ENCODE data around the gene FBXL7. TPM values are rescaled to one million over a fixed set of nuclear protein-coding genes. Genes with fewer than 3 reads are reported as not detected.

Gene FBXL7
- total RNA-seq, 4 donors from 2014 or later, result 9.5 to 25.2 (median 16.0) TPM

DNA sequence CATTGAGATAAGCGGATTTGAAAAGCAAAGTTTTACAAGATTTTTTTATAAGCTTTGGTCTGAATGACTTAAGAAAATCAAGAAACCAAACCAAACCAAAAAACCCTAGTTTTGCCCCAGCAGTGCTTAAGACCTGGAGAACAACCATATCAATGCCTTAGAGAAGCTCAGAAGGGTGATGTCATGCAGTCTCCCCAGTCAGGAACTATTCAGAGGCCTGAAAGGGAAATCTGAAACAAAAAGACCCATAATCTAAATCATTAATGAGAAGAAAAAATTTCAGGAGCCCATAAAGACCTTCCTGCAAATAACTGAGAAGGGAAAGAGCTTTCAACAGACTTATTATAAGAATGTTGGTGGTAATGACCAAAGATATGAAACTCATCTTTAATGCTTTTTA, 399.5 kb downstream of the FBXL7 start:
- TF ChIP-seq, protein P1, sequence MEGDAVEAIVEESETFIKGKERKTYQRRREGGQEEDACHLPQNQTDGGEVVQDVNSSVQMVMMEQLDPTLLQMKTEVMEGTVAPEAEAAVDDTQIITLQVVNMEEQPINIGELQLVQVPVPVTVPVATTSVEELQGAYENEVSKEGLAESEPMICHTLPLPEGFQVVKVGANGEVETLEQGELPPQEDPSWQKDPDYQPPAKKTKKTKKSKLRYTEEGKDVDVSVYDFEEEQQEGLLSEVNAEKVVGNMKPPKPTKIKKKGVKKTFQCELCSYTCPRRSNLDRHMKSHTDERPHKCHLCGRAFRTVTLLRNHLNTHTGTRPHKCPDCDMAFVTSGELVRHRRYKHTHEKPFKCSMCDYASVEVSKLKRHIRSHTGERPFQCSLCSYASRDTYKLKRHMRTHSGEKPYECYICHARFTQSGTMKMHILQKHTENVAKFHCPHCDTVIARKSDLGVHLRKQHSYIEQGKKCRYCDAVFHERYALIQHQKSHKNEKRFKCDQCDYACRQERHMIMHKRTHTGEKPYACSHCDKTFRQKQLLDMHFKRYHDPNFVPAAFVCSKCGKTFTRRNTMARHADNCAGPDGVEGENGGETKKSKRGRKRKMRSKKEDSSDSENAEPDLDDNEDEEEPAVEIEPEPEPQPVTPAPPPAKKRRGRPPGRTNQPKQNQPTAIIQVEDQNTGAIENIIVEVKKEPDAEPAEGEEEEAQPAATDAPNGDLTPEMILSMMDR (IDR thresholded peaks at IDR 0.05; ENCODE audit: low read depth), result no peak

- TF ChIP-seq, protein P1 (IDR thresholded peaks at IDR 0.05; ENCODE audit: low read depth), result no peak
These were observed 401.2 kb downstream of the FBXL7 start for GRCh38 chr5:15901151-15901550.

- TF ChIP-seq, protein P1 (IDR thresholded peaks at IDR 0.05; ENCODE audit: low read depth), result no peak
These were observed 402.1 kb downstream of the FBXL7 start for GRCh38 chr5:15902066-15902465.

DNA sequence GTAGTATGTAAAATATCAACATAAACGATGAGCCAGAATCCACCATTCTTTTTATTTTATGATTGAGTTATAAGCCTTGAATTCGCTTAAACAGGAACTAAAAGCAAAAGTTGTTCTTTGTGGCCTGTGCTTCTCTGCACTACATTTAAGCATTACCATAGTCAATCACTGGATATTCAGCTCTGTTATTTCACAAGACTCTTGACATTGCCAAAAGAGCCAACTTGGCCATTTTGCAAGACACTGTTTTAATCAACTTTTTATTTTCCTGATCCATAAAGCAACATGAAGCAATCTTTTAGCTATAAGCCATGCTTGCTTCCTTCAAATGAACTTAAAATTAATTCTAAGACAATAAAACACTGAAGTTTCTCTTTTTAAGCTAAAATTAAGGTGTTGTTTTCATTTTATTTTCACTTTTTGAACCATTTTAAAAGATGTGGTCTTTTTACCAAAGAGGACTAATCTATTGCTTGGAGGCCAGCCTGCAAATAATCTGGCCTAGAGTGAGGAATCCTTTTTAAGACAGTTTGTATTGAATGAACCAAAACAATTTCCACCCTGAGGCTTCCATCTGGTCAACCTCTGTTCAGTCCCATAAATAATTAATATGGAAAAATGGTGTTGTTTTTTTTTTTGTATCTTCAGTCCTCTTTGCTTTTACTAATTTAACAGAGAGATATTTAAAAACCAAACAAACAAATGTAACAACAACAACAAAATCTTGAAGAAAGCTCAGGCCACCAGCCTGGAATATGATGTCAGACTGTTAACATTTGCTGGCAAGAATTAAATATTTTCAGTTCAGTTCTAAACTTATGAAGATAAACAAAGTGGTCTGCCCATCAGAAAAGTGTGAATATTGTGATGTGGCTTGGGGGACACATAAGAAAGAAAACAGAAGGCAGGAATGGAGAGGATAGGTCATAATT, 405.2 kb downstream of the FBXL7 start:
- TF ChIP-seq, protein P1 (IDR thresholded peaks at IDR 0.05; ENCODE audit: low read depth), result no peak

GRCh38 chr5:15914638-15915037, 414.7 kb downstream of the FBXL7 start:
- TF ChIP-seq, protein P1 (IDR thresholded peaks at IDR 0.05; ENCODE audit: low read depth), result no peak

DNA sequence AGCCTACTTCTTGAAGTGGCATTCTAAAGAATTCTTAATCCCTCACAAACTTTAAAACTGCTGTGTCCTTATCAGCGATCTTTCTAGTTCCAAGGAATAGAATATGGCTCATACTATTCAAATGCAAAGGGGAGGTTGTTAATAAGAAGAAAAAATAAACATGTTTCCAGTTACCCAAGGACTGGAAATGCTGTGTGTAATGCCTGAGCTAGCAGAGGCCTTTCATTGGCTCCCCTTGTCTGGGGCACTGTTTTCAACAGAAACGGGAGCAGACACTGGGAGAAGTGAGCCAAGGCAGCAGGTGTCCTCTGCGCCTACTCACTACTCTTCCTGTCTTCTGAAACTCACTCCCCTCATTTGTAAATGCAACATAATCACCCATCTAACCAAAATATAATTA, 426.6 kb downstream of the FBXL7 start:
- TF ChIP-seq, protein P1 (IDR thresholded peaks at IDR 0.05; ENCODE audit: low read depth), result no peak

- TF ChIP-seq, protein P1 (IDR thresholded peaks at IDR 0.05; ENCODE audit: low read depth), result no peak
These were observed 427.9 kb downstream of the FBXL7 start for GRCh38 chr5:15927710-15928380.

All from subcutaneous adipose tissue (tissue), 4 donors.